PFSK-1 (cell line): Measurements from ENCODE around the gene BANP.

Experiments
- FOXP2 ChIP-seq: optimal IDR thresholded peaks from 2 replicates; pipeline ENCODE3; 2011; ENCODE audit warnings: borderline replicate concordance, control low read depth, inconsistent platforms; ENCODE audit not compliant: insufficient read depth; ENCODE audit errors: extremely low read length, extremely low read depth
- POLR2AphosphoS5 ChIP-seq: IDR thresholded peaks from 2 replicates; pipeline ENCODE4 v1.6.1; 2012; ENCODE audit warnings: low read depth, mild to moderate bottlenecking, control low read depth, low read length, moderate library complexity
- SIN3A ChIP-seq: IDR thresholded peaks from 2 replicates; pipeline ENCODE4 v1.6.1; 2012; ENCODE audit warnings: mild to moderate bottlenecking, low read length, moderate library complexity, borderline replicate concordance; ENCODE audit not compliant: insufficient read depth
- TAF1 ChIP-seq: IDR thresholded peaks from 2 replicates; pipeline ENCODE4 v1.6.1; 2012; ENCODE audit warnings: low read length, control low read depth, borderline replicate concordance; ENCODE audit not compliant: insufficient read depth
- TF ChIP-seq, protein P1 (sequence below), 2 experiments: IDR thresholded peaks; 2 replicates each; pipeline versions ENCODE4 v1.6.1 to v1.8.0; 2011 to 2012; ENCODE audit warnings: low read depth in 2 of 2, low read length in 2 of 2, control low read depth in 1 of 2, inconsistent platforms in 1 of 2, mild to moderate bottlenecking in 1 of 2, moderate library complexity in 1 of 2; ENCODE audit not compliant: insufficient read depth in 1 of 2

The BANP gene

DNA sequence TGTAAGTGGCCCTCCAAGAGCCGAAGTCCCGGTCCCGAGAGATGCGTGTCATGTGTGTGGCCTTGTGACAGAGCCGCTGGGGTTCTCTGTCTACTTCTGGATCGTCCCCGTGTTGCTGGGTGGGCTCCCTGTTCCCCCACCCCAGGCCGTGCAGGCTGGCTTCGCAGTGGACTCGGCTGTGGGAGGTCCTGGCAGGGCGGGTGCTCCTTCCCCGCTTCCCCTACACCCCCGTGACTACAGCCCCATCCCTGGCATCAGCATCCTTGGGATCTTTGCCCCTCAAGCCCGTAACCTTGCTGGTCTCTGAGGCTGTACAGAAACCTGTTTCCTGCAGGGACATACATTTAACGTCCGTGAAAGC lies 136.3 kb downstream of the BANP start:
- TF ChIP-seq POLR2AphosphoS5 (no peak), TAF1 (no peak), SIN3A (no peak), FOXP2 (no peak)
- TF ChIP-seq, protein P1, sequence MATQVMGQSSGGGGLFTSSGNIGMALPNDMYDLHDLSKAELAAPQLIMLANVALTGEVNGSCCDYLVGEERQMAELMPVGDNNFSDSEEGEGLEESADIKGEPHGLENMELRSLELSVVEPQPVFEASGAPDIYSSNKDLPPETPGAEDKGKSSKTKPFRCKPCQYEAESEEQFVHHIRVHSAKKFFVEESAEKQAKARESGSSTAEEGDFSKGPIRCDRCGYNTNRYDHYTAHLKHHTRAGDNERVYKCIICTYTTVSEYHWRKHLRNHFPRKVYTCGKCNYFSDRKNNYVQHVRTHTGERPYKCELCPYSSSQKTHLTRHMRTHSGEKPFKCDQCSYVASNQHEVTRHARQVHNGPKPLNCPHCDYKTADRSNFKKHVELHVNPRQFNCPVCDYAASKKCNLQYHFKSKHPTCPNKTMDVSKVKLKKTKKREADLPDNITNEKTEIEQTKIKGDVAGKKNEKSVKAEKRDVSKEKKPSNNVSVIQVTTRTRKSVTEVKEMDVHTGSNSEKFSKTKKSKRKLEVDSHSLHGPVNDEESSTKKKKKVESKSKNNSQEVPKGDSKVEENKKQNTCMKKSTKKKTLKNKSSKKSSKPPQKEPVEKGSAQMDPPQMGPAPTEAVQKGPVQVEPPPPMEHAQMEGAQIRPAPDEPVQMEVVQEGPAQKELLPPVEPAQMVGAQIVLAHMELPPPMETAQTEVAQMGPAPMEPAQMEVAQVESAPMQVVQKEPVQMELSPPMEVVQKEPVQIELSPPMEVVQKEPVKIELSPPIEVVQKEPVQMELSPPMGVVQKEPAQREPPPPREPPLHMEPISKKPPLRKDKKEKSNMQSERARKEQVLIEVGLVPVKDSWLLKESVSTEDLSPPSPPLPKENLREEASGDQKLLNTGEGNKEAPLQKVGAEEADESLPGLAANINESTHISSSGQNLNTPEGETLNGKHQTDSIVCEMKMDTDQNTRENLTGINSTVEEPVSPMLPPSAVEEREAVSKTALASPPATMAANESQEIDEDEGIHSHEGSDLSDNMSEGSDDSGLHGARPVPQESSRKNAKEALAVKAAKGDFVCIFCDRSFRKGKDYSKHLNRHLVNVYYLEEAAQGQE (IDR thresholded peaks at IDR 0.05; ENCODE audit: insufficient read depth in 1 of 2, low read depth in 2 of 2, low read length in 2 of 2): no peak

- TF ChIP-seq SIN3A: no peak
- no peak for TF ChIP-seq POLR2AphosphoS5
- no peak for TF ChIP-seq TAF1
- TF ChIP-seq, protein P1 (IDR thresholded peaks at IDR 0.05; ENCODE audit: insufficient read depth in 1 of 2, low read depth in 2 of 2, low read length in 2 of 2): no peak
- TF ChIP-seq FOXP2: no peak
Observed at GRCh38 chr16:88088161-88088581, 136.9 kb downstream of the BANP start.

DNA sequence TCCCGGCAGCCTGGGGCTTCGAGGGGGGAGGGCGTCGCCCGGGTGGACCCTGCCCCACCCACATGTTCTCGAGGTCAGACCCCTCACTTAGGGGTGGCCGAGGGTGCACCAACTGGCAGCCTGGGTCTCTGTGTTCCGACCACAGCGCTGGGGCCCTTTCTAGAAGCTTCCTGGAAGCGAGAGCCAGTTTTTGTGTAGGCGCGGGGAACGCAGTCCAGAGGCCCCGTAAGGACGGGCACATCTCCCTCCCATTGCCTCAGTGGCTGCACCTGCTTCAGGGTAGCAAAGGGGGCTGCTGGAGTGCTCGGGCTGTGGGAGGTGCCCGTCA lies 148.3 kb downstream of the BANP start:
- TF ChIP-seq FOXP2 (no peak), POLR2AphosphoS5 (no peak), TAF1 (no peak), SIN3A (no peak)
- TF ChIP-seq, protein P1 (IDR thresholded peaks at IDR 0.05; ENCODE audit: insufficient read depth in 1 of 2, low read depth in 2 of 2, low read length in 2 of 2): no peak

- TF ChIP-seq FOXP2 (no peak), TAF1 (no peak), SIN3A (no peak), POLR2AphosphoS5 (no peak)
- TF ChIP-seq, protein P1 (IDR thresholded peaks at IDR 0.05; ENCODE audit: insufficient read depth in 1 of 2, low read depth in 2 of 2, low read length in 2 of 2): no peak
Observed at GRCh38 chr16:88102597-88102996, 151.4 kb downstream of the BANP start.

GRCh38 chr16:88103011-88103410 lies 151.8 kb downstream of the BANP start:
- TF ChIP-seq POLR2AphosphoS5 (no peak), SIN3A (no peak)
